Kidney glomerular epithelial cell (primary cell): ENCODE results near the gene DBNL.
A peak's percentile ranks its signal among the peaks of the same experiment; 100 is the strongest.

ENCODE experiments used
- DNase-seq: peaks from one replicate; lab custom pipeline; 2025; lab: John Stamatoyannopoulos, UW

The DBNL gene

DNA sequence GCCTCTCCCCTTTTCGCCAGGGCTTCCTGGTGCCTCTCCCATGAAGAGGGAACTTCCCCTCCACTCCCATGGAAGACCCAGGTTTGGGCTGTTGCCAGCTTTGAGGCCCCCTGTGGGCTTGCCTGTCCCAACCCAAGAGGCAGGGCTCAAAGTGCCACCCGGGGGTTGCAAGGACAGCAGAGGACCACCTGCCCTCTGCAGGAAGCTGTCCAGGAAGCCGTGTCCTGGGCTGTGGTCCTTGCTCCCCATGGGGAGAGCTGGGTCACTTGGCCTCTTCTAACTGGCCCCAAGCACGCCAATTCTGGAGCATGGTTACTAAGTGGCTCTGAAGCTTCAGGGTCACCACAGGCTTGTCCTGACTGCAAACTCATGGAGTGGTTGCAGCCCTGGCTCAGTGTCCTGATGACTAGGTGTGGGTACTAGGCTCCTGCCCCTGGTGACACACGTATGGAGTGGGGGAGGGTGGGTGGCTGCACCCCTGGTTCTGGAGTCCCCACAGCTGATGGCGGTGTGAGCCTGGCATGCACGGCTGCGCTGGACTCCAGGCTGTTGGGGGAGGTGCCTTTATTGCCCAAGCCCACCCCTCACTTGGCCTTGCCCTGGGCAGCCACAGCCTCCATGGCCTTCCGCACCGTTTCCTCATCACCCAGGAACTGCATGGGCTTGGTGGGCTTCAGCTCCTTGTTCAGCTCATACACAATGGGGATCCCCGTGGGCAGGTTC is 17.8 kb downstream of the DBNL start:
- no peak for DNase-seq

GRCh38 chr7:44062903-44063295 is 18.4 kb downstream of the DBNL start:
- DNase-seq: no peak

DNA sequence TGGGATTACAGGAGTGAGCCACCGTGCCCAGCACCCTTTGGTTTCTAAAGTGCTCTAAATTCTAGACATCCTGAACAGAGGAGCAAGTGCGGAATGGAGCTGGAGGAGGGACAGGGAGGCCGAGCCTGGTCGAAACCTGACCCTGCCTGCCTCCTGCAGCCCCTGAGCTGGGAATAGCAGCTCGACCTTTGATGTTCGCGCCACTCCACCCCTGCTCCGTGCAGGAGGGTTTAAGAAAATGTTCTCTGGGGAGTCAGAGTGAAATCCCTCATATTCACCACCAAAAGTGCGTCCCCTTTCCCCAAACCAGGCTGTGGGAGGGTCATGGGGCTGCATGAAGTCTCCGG is 19.0 kb downstream of the DBNL start:
- DNase-seq: no peak

DNA sequence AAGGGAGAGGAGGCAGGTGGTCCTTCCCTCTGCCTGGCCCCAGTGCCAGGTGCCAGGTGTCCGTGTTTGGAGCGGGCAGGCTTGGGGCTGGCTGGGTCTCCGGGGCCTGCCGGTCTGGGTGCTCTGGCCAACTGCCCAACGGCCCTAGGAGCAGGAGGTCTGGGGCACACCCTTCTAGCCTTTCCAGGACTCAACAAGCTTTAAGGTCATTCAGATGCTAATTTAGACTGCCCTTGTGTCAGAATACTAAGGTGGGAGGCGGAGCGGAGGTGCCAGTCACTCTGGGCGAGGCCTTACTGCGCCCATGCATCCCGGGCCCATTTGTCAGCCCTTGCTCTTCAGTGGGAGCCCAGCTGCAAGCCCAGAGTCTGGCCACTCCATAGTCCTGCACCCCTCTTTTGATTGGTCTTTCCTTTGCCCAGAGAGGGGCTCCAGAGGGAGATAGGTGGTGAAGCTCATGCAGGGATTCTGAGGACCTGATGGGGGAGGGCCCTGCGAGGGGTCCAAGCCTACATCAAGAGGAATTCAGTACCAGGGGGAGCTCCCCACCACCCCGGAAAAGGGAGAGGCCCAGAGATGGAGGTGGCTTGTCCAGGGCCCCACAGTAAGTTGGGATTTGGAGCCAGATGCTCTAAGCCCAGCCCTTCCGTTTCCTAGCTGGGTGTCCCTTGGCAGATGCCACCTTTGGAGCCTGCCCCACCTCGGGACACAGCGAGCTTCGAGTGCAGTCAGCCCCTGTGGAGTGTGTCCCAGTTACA is 19.6 kb downstream of the DBNL start:
- no peak for DNase-seq

DNA sequence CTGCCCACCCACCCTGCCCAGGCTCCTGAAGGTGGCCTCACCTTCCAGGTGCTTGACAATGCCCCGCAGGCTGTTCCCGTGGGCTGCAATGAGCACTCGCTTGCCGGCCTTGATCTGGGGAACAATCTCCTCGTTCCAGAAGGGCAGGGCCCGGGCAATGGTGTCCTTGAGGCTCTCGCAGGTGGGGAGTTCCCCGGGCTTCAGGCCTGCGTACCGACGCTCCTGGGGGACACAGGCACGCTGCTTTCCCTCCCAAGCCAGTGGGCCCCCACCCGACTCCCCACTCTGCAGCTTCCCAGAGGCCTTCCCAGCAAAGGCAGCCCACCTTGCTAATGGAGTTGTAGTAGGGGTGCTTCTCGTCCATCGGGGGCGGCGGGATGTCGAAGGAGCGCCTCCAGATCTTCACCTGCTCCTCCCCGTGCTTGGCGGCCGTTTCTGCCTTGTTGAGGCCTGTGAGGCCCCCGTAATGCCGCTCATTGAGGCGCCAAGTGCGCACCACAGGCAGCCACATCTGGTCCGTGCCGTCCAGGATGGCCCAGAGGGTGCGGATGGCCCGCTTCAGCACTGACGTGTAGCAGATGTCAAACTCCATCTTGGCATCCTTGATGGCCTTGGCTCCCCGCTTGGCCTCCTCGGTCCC is 20.4 kb downstream of the DBNL start:
- no peak for DNase-seq

DNA sequence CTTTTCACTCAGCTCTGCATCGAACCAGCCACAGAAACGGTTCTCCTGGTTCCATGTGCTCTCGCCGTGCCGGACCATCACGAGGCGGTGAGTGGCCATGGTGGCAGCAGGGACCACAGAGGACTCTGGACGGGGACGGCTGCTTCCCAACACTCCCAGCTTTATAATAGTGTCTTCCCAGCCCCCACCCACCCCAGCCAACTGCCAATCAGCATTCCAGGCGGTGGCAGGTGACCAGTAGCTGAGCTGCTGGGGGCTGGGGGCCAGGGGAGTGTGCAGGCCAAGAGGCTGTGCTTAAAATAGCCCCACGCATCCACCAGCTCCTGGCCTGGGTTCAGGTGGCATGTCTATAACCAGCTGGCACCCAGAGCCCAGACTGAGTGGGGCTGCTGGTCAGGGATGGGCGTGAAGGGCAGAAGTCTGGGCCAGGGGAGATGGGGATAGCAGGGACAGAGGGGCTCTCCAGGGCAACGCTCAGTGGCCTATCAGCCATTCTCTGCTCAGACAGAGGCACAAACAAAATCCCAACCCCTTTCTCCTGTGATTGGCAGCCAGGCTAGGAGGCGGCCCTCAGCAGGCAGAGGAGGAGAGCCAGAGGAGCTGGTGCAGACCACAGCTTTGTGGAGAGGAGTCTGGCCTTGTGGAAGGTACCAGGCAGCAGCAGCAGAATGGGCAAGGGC is 21.1 kb downstream of the DBNL start, which contains the start of gene PGAM2:
PGAM2 (minus strand) TSS at position 137 of the 680 bp plus-strand sequence; CDS start at position 99, 38 bp downstream.
- DNase-seq: no peak

DNA sequence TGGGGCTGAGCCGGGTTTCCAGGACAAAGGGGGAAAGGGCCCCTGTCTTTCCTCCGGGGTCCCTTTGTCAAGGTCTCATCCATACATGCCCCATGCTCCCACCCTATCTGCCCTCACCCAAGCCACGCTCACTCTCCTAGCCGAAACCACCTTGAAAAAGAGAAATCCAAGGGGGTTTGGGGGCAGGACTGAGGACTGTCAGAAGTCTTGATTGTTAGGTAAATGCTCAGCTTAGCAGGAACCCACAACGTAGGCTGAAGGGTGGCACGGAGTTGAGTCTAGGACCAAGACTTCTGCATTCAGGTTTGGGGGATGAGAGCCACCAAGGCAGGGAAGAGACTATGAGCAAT is 21.6 kb downstream of the DBNL start:
- no peak for DNase-seq

GRCh38 chr7:44066494-44067063 is 22.1 kb downstream of the DBNL start:
- DNase-seq: no peak

GRCh38 chr7:44067064-44067951 is 22.8 kb downstream of the DBNL start:
- DNase-seq: no peak

- no peak for DNase-seq
Observed at GRCh38 chr7:44068054-44068453, 23.6 kb downstream of the DBNL start.

GRCh38 chr7:44071726-44072363 is 27.3 kb downstream of the DBNL start:
- DNase-seq: no peak

DNA sequence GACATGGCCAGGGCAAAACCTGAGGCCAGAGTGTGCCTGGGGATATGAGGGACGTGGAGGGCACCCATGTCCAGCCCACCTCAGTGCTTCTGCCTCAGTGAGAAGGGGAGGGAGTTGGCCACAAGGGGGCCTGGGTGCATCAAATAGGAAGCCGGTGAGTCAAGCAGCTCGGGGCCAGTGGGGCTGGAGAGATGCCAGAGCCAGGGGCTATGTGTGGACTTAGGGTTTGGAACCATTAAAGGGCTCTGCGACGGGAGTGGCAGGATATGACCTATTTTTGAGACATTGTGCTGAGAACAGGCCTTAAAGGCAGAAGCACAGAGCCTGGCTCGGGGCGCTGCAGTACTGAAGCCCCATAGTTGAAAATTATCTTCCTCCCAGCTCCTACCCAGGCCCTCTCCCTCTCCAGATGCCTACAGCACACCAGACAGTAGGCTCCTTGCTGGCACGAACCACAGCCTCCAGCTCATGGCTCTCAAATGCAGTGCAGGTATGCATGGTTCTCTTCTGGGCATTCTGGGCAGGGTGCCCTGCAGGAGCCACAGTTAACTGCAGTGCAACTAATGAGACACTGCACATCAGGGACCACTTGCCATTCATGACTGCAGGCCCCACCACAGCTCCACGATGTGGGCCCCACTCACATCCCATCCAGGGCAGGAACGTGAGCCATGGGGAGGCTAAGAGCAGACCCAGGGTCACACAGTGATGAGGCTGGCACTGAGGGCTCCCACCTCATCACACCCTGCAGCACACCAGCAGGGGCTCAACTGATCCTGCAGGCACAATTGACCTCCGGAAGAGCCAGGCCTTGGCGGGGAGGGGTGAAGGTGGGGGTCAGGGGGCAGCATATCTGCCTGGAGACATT is 28.1 kb downstream of the DBNL start:
- peak; percentile 50 for DNase-seq

DNA sequence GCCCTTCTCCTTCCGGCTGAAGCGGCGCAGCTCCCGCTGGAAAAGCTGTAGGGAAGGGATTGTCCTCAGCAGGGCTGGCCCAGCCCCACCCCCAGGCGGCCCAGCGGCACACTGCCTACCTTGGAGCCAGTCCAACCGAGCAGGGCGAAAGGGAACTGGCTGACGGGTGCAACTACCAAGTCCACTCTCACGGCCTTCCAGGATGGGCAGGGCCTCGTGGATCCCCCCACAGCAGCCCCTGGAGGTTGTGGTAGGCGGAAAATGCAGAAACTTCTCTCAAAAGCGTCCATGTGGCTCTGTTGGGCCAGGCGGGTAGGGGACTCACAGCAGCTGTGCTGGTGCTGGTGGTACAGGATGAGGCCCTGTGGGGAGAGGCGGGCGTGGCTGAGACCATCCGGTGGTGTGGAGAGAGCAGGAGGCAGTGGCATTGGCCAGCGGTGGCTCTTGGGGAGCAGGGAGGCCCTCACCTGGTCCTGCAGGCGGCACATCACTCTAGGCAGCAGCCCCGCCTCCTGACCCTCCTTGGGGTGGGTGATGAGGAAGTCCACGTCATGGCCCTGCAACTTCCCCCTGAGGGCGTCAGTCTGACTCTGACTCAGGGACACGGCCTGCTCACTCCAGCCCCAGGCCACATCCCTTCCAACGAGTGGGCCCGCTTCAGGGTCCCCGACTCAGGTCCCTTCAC is 29.3 kb downstream of the DBNL start:
- no peak for DNase-seq

DNA sequence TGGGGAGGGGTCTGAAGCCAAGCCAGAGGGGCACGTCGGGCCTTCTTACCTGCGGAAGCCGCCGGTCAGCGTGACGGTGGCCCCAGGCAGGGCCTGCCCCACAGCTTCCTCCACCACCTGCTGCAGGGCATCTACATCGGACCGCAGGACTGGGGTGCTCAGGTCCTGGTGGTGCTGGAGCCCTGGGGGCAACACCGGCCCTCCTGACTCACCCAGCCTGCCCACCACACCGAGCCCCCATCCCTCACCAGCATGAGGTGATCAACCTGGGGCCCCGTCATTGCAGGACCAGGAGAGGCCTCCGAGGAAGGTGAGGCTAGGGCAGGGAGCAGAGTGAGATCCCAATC is 29.8 kb downstream of the DBNL start:
- no peak for DNase-seq

GRCh38 chr7:44075296-44076075 is 31.0 kb downstream of the DBNL start:
- DNase-seq: no peak

- DNase-seq: no peak
Observed at GRCh38 chr7:44076101-44076895, 31.8 kb downstream of the DBNL start.

GRCh38 chr7:44077061-44077460 is 32.6 kb downstream of the DBNL start:
- DNase-seq: no peak

DNA sequence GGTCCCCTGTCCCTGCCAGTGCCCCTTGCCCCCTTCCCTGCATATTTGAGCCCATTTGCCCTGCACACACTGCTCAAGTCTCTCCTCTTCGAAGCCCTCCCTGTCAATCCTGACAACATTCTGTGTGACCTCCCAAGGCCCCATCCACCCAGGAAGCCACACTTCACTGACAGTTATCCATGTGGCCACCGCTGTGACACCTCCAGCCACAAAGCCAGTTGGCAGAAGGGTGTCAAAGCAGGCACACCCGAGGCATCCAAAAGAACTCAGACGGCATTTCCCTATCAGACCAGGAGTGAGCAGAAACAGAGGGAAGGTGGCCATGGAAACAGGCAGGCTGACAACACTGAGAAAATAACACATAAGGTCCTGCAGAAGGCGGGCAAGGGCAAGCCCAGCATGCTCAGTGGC is 33.2 kb downstream of the DBNL start:
- DNase-seq: no peak
